OCI-LY7 (cell line): Measurements from ENCODE around the gene DTNA. TPM values are rescaled to one million over a fixed set of nuclear protein-coding genes. Genes with fewer than 3 reads are reported as not detected.

Experiments used
- BruUV-seq: library from RNA; stranded (reverse); fragments of 400-500 nt; replicated peaks from 2 replicates; lab custom pipeline; 2021; lab: Mats Ljungman, UMichigan
- CTCF ChIA-PET: fragments of 300-600 bp; sonication (Branson Sonifier 250); formaldehyde crosslinking; loops from one replicate; lab custom pipeline; 2022; ENCODE audit warnings: antibody characterized with exemption; ENCODE audit not compliant: unreplicated experiment; lab: Charles Lee
- POLR2A ChIA-PET: fragments of 300-600 bp; sonication (Branson Sonifier 250); formaldehyde crosslinking; loops from one replicate; lab custom pipeline; 2022; ENCODE audit warnings: antibody characterized with exemption; lab: Charles Lee
- DNase-seq: peaks from one replicate; pipeline ENCODE4 v3.0.0-alpha.2; 2015; ENCODE audit warnings: low spot score
- H2AFZ ChIP-seq: fragments of 200-600 bp; sonication (generic), shearing (Covaris generic); 2 replicates; pipeline ENCODE4 v1.6.1; 2014; ENCODE audit warnings: mild to moderate bottlenecking, antibody characterized with exemption, low read length, moderate library complexity
- H3K27ac ChIP-seq: fragments of 200-600 bp; sonication (generic); 2 replicates; pipeline ENCODE4 v1.5.1; 2014; ENCODE audit warnings: mixed run types, low read depth, mild to moderate bottlenecking, moderate library complexity, low read length, inconsistent platforms; ENCODE audit not compliant: poor library complexity, severe bottlenecking
- H3K36me3 ChIP-seq: fragments of 200-600 bp; sonication (generic); 2 replicates; pipeline ENCODE4 v1.6.1; 2014; ENCODE audit warnings: mild to moderate bottlenecking, antibody characterized with exemption, low read length, moderate library complexity, mixed read lengths; ENCODE audit not compliant: insufficient read depth
- H3K4me1 ChIP-seq: fragments of 200-600 bp; sonication (generic); 2 replicates; pipeline ENCODE4 v1.5.1; 2014; ENCODE audit warnings: mild to moderate bottlenecking, low read length; ENCODE audit not compliant: insufficient read depth, poor library complexity, severe bottlenecking
- H3K4me2 ChIP-seq: fragments of 200-600 bp; sonication (generic); 2 replicates; pipeline ENCODE4 v1.6.1; 2014; ENCODE audit warnings: mild to moderate bottlenecking, low read length
- H3K4me3 ChIP-seq: fragments of 200-600 bp; sonication (generic); 2 replicates; pipeline ENCODE4 v1.5.1; 2014; ENCODE audit warnings: mild to moderate bottlenecking, low read depth, low read length; ENCODE audit not compliant: poor library complexity, severe bottlenecking
- H3K79me2 ChIP-seq: fragments of 200-600 bp; sonication (generic); 2 replicates; pipeline ENCODE4 v1.6.1; 2016; ENCODE audit warnings: low read depth, mild to moderate bottlenecking, low read length, moderate library complexity, mixed read lengths; ENCODE audit not compliant: insufficient read depth
- H3K9me2 ChIP-seq: fragments of 200-600 bp; sonication (generic); 2 replicates; pipeline ENCODE4 v1.6.1; 2016; ENCODE audit warnings: mild to moderate bottlenecking, low read length, mixed read lengths; ENCODE audit not compliant: insufficient read depth
- H3K9me3 ChIP-seq: fragments of 200-600 bp; sonication (generic); 2 replicates; pipeline ENCODE4 v1.6.1; 2014; ENCODE audit warnings: mild to moderate bottlenecking, mixed run types, low read length, mixed read lengths
- H4K20me1 ChIP-seq: fragments of 200-600 bp; sonication (generic); 2 replicates; pipeline ENCODE4 v1.6.1; 2014; ENCODE audit warnings: mild to moderate bottlenecking, antibody characterized with exemption, low read length, moderate library complexity, mixed read lengths; ENCODE audit not compliant: insufficient read depth
- CTCF ChIP-seq: fragments of 200-600 bp; sonication (generic); conservative IDR thresholded peaks from 2 replicates; pipeline ENCODE4 v1.5.1; 2014; ENCODE audit warnings: mild to moderate bottlenecking, antibody characterized with exemption, low read length, moderate library complexity, mixed read lengths
- EZH2phosphoT487 ChIP-seq: fragments of 200-600 bp; sonication (generic); IDR thresholded peaks from 2 replicates; pipeline ENCODE4 v1.6.1; 2018; ENCODE audit warnings: low read depth, borderline replicate concordance, mild to moderate bottlenecking, mixed run types, antibody characterized with exemption, low read length, moderate library complexity, mixed read lengths
- intact Hi-C: fragments of 100-400 bp; cut with micrococcal nuclease; formaldehyde crosslinking; loops from one replicate; pipeline ENCODE4 v1.10.0; 2022; ENCODE audit not compliant: unreplicated experiment
- total RNA-seq, 2 experiments: library from RNA; depleted of rRNA in 1 of 2; stranded (reverse); fragments of >200 nt in 1 of 2; shearing (Covaris generic) in 1 of 2; gene quantifications; 2 replicates each; pipeline ENCODE4 v1.2.3, GENCODE V29; 2014 to 2022

DTNA gene
- total RNA-seq, 2 experiments from 2014 or later: 0.16 TPM; not detected in 1

GRCh38 chr18:34741401-34741800, 31.3 kb downstream of the DTNA start:
- CTCF ChIA-PET: no interaction called here
- no TSS peak for BruUV-seq
- TF ChIP-seq CTCF: no peak
- TF ChIP-seq EZH2phosphoT487: no peak

GRCh38 chr18:34742891-34743341, 32.8 kb downstream of the DTNA start:
- Histone ChIP-seq H3K9me3 (no peaks in the 10 kb centered on the region), H3K4me3 (no peak overlapping the region), H3K4me1 (no peaks in the 10 kb centered on the region), H3K36me3 (no peaks in the 10 kb centered on the region), H3K9me2 (no peaks in the 10 kb centered on the region), H2AFZ (no peak overlapping the region), H3K4me2 (no peak overlapping the region), H3K79me2 (no peaks in the 10 kb centered on the region), H3K27ac (no peak overlapping the region), H4K20me1 (no peaks in the 10 kb centered on the region)
- POLR2A ChIA-PET: no interaction called here
- no TSS peak for BruUV-seq
- TF ChIP-seq EZH2phosphoT487 (no peak), CTCF (no peak)
- intact Hi-C loops: no loop called here
- CTCF ChIA-PET: no interaction called here
- DNase-seq: no peak

More at GRCh38 chr18:34741401-34741800, 31.3 kb downstream of the DTNA start:
- Histone ChIP-seq H3K4me1 (no peaks in the 10 kb centered on the region), H3K4me3 (no peak overlapping the region), H3K9me2 (no peaks in the 10 kb centered on the region), H2AFZ (no peak overlapping the region), H4K20me1 (no peaks in the 10 kb centered on the region), H3K36me3 (no peaks in the 10 kb centered on the region), H3K9me3 (no peaks in the 10 kb centered on the region), H3K4me2 (no peak overlapping the region), H3K27ac (no peak overlapping the region), H3K79me2 (no peaks in the 10 kb centered on the region)
- intact Hi-C loops: no loop called here
- no peak for DNase-seq
- POLR2A ChIA-PET: no interaction called here

GRCh38 chr18:34744569-34744968, 34.5 kb downstream of the DTNA start:
- Histone ChIP-seq H2AFZ (no peak overlapping the region), H3K4me1 (no peaks in the 10 kb centered on the region), H3K4me3 (no peak overlapping the region), H3K4me2 (no peak overlapping the region), H3K9me2 (no peaks in the 10 kb centered on the region), H4K20me1 (no peaks in the 10 kb centered on the region), H3K36me3 (no peaks in the 10 kb centered on the region), H3K79me2 (no peaks in the 10 kb centered on the region), H3K27ac (no peak overlapping the region), H3K9me3 (no peaks in the 10 kb centered on the region)
- no TSS peak for BruUV-seq
- no peak for TF ChIP-seq CTCF
- no peak for TF ChIP-seq EZH2phosphoT487
- ChIA-PET CTCF (no interaction called here), POLR2A (no interaction called here)
- intact Hi-C loops: no loop called here
- DNase-seq: no peak
